SKM-1 (cell line): ENCODE measurements around the gene THOC6.
"Not testable (repeated sequence)": the region's sequence is repeated elsewhere in the genome, so short reads cannot be mapped to it uniquely, and the experiment has no call there.

Experiments
- DNase-seq: peaks from one replicate; lab custom pipeline; 2025; ENCODE audit not compliant: unreplicated experiment; lab: John Stamatoyannopoulos, UW

Gene THOC6

GRCh38 chr16:3069146-3069545, 45.3 kb downstream of the THOC6 start:
- DNase-seq: not testable (repeated sequence)

- DNase-seq: no peak
Observed at GRCh38 chr16:3070608-3071111, 46.8 kb downstream of the THOC6 start.

- DNase-seq: no peak
Observed at GRCh38 chr16:3071655-3072054, 47.8 kb downstream of the THOC6 start.

GRCh38 chr16:3072148-3072547, 48.3 kb downstream of the THOC6 start:
- not testable (repeated sequence) for DNase-seq

- DNase-seq: not testable (repeated sequence)
Observed at GRCh38 chr16:3072576-3073263, 48.9 kb downstream of the THOC6 start.

- no peak for DNase-seq
Observed at GRCh38 chr16:3073448-3073847, 49.6 kb downstream of the THOC6 start.

GRCh38 chr16:3074860-3075522, 51.2 kb downstream of the THOC6 start:
- DNase-seq: peak; percentile 70

- DNase-seq: no peak
Observed at GRCh38 chr16:3075523-3075915, 51.7 kb downstream of the THOC6 start.

GRCh38 chr16:3075946-3076345, 52.1 kb downstream of the THOC6 start:
- DNase-seq: not testable (repeated sequence)

- no peak for DNase-seq
Observed at GRCh38 chr16:3076577-3076976, 52.7 kb downstream of the THOC6 start.
